Endothelial cell of umbilical vein (primary cell): ENCODE results near the gene QSER1. TPM values are rescaled to one million over a fixed set of nuclear protein-coding genes. Genes with fewer than 3 reads are reported as not detected.

ENCODE experiments used
- BruUV-seq: library from RNA; stranded (reverse); fragments of 400-500 nt; replicated peaks from 2 replicates; lab custom pipeline; 2021; lab: Mats Ljungman, UMichigan
- CTCF ChIA-PET: fragments of 300-600, 350-600 bp; sonication (Branson Sonifier 250); formaldehyde crosslinking; loops from one replicate; lab custom pipeline; 2021; ENCODE audit warnings: antibody characterized with exemption, inconsistent platforms; lab: Charles Lee
- POLR2A ChIA-PET: fragments of 300-600, 350-600 bp; sonication (Branson Sonifier 250); formaldehyde crosslinking; loops from one replicate; lab custom pipeline; 2021; ENCODE audit warnings: antibody characterized with exemption, inconsistent platforms; lab: Charles Lee
- DNase-seq: peaks from one replicate; pipeline ENCODE4 v3.0.0-alpha.2; 2011; ENCODE audit warnings: low read depth, low spot score
- FAIRE-seq: peaks from 2 replicates; lab custom pipeline; 2011; peaks lifted over from hg19 to GRCh38; lab: Jason Lieb, UNC
- H2AFZ ChIP-seq: 2 replicates; pipeline ENCODE4 v1.6.0; 2012; ENCODE audit warnings: low read depth, low read length, control low read depth, inconsistent platforms
- H3K27ac ChIP-seq: 2 replicates; pipeline ENCODE4 v1.5.1; 2011; ENCODE audit warnings: low read depth, mild to moderate bottlenecking, control low read depth, low read length, moderate library complexity; ENCODE audit not compliant: insufficient read depth
- H3K27me3 ChIP-seq, 2 experiments: 2 replicates each; pipeline versions ENCODE4 v1.6.0 to v1.6.1; 2011; ENCODE audit warnings: low read length in 2 of 2, mixed read lengths in 1 of 2; ENCODE audit not compliant: control insufficient read depth in 2 of 2, insufficient read depth in 2 of 2
- H3K36me3 ChIP-seq, 2 experiments: 2 replicates in 1 of 2; 3 replicates in 1 of 2; pipeline ENCODE4 v1.5.1; 2011; ENCODE audit warnings: low read length in 2 of 2, mild to moderate bottlenecking in 1 of 2, moderate library complexity in 1 of 2; ENCODE audit not compliant: control insufficient read depth in 2 of 2, insufficient read depth in 2 of 2; ENCODE audit errors: extremely low read depth in 1 of 2
- H3K4me1 ChIP-seq: 3 replicates; pipeline ENCODE4 v1.5.1; 2011; ENCODE audit warnings: mild to moderate bottlenecking, low read length; ENCODE audit not compliant: control insufficient read depth, insufficient read depth; ENCODE audit errors: extremely low read depth
- H3K4me2 ChIP-seq: 2 replicates; pipeline ENCODE4 v1.6.1; 2011; ENCODE audit warnings: low read length, control low read depth, mixed read lengths; ENCODE audit not compliant: insufficient read depth
- H3K4me3 ChIP-seq, 3 experiments: fragments of 200-600 bp in 1 of 3; sonication (generic), shearing (Covaris generic) in 1 of 3; replicated peaks in 1 of 3; 2 replicates each; pipeline ENCODE4 v1.5.1; 2011 to 2016; ENCODE audit warnings: control low read depth in 3 of 3, low read length in 3 of 3, mild to moderate bottlenecking in 2 of 3, inconsistent platforms in 1 of 3, low read depth in 1 of 3, moderate library complexity in 1 of 3; ENCODE audit not compliant: insufficient read depth in 1 of 3
- H3K79me2 ChIP-seq: 2 replicates; pipeline ENCODE4 v1.6.0; 2012; ENCODE audit warnings: low read length, inconsistent platforms; ENCODE audit not compliant: control insufficient read depth, insufficient read depth
- H3K9ac ChIP-seq: replicated peaks from 2 replicates; pipeline ENCODE3; 2011; ENCODE audit warnings: low read length, control low read depth; ENCODE audit not compliant: insufficient read depth; ENCODE audit errors: extremely low read depth
- H3K9me1 ChIP-seq: replicated peaks from 3 replicates; pipeline ENCODE4 v1.6.0; 2011; ENCODE audit warnings: mild to moderate bottlenecking, low read length; ENCODE audit not compliant: control insufficient read depth, insufficient read depth; ENCODE audit errors: extremely low read depth
- H3K9me3 ChIP-seq: replicated peaks from 2 replicates; pipeline ENCODE4 v1.5.1; 2012; ENCODE audit warnings: low read length, inconsistent platforms; ENCODE audit not compliant: control insufficient read depth, insufficient read depth
- H4K20me1 ChIP-seq: replicated peaks from 2 replicates; pipeline ENCODE3; 2011; ENCODE audit warnings: mild to moderate bottlenecking, low read length; ENCODE audit not compliant: control insufficient read depth, insufficient read depth; ENCODE audit errors: extremely low read depth
- CTCF ChIP-seq, 2 donors: IDR thresholded peaks; 1 replicate in 1 of 2; 2 replicates in 1 of 2; pipeline ENCODE4 v1.5.1; 2011; ENCODE audit warnings: low read length in 2 of 2, mild to moderate bottlenecking in 2 of 2, moderate library complexity in 2 of 2, control low read depth in 1 of 2, inconsistent platforms in 1 of 2, low read depth in 1 of 2; ENCODE audit not compliant: insufficient read depth in 1 of 2; ENCODE audit errors: extremely low read depth in 1 of 2
- EZH2 ChIP-seq: IDR thresholded peaks from 2 replicates; pipeline ENCODE4 v1.6.1; 2012; ENCODE audit warnings: borderline replicate concordance, low read depth, mild to moderate bottlenecking, moderate library complexity, low read length, inconsistent platforms; ENCODE audit not compliant: severe bottlenecking
- GATA2 ChIP-seq: IDR thresholded peaks from 2 replicates; pipeline ENCODE4 v1.7.0; 2011; ENCODE audit warnings: low read depth, mild to moderate bottlenecking, moderate library complexity, mixed read lengths, low read length; ENCODE audit not compliant: insufficient read length, insufficient read depth
- JUN ChIP-seq: IDR thresholded peaks from 2 replicates; pipeline ENCODE4 v1.6.1; 2011; ENCODE audit warnings: borderline replicate concordance, low read depth; ENCODE audit not compliant: insufficient read length, insufficient read depth
- MAX ChIP-seq: IDR thresholded peaks from 2 replicates; pipeline ENCODE4 v1.6.1; 2011; ENCODE audit not compliant: insufficient read depth, insufficient read length
- MYC ChIP-seq: IDR thresholded peaks from one replicate; pipeline ENCODE4 v1.6.1; 2011; ENCODE audit warnings: mild to moderate bottlenecking, low read depth, low read length
- POLR2A ChIP-seq: IDR thresholded peaks from 2 replicates; pipeline ENCODE4 v1.6.1; 2012; ENCODE audit warnings: low read depth, mild to moderate bottlenecking, control low read depth, low read length
- POLR2AphosphoS5 ChIP-seq: IDR thresholded peaks from 2 replicates; pipeline ENCODE4 v1.6.1; 2012; ENCODE audit warnings: low read depth, mild to moderate bottlenecking, control low read depth, low read length, moderate library complexity; ENCODE audit not compliant: insufficient read depth
- dilution Hi-C: fragments of 300-500 bp; cut with MboI; formaldehyde crosslinking; loops from one replicate; pipeline ENCODE4 v1.15.0; 2019; ENCODE audit warnings: low sequenced_read_pairs; ENCODE audit not compliant: extremely low pct_ligation_motif_present
- intact Hi-C: fragments of 100-400 bp; cut with micrococcal nuclease; formaldehyde crosslinking; loops from one replicate; pipeline ENCODE4 v1.10.0; 2022
- polyA plus RNA-seq, 4 experiments: library from polyadenylated mRNA; depleted of rRNA in 3 of 4; stranded (reverse) in 3 of 4; unstranded in 1 of 4; fragments of >200 nt; gene quantifications; 2 replicates each; pipeline versions ENCODE4 v1.2.1 to v1.2.3, GENCODE V29; 2011 to 2012; ENCODE audit warnings: missing spikeins in 1 of 4
- total RNA-seq: library from RNA; stranded (reverse); gene quantifications from 2 replicates; pipeline ENCODE4 v1.2.3, GENCODE V29; 2021

Gene QSER1
- total and polyA plus RNA-seq, 2 donors (not counting 3 experiments of a cell fraction or from before 2014, with no cell fraction given) = 5.5 to 36.6 TPM

DNA sequence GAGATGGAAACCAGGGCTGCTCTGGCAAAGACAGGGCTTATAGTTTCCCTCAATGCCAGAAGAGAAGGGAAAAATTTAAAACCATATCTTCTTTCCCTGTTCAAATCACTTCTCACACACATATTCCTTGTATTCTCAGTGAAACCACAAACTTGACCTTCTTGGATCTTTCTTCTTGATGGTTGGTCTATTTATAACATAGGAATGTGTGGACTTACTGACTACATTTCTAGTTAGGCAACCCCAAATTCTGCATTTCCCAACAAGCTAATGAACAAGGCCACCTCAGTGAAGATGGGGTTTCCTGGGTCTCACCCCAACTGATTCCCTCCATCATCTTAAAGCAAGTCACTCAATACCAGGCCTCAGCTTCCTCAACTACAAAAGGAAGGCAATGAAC, 3.8 kb upstream of the QSER1 start:
- H2AFZ ChIP-seq = no peak overlapping the region
- DNase-seq (no peak), FAIRE-seq (no peak)

More for the DNA sequence above, 3.8 kb upstream of the QSER1 start:
- Histone ChIP-seq H3K9ac (no peak overlapping the region), H3K36me3 (no peaks in the 10 kb centered on the region), H3K9me3 (no peaks in the 10 kb centered on the region), H3K27me3 (no peaks in the 10 kb centered on the region), H3K27ac (no peak overlapping the region), H3K4me1 (peaks cover 5% of the 10 kb centered on the region), H4K20me1 (no peaks in the 10 kb centered on the region), H3K79me2 (peaks cover 6% of the 10 kb centered on the region), H3K4me3 (no peak overlapping the region), H3K9me1 (no peaks in the 10 kb centered on the region), H3K4me2 (no peak overlapping the region)
- ChIA-PET CTCF (interaction anchor here (1.0 kb wide), 1 partner anchor 10 kb away, joined by 3 read pairs; no protein-coding TSS in a partner anchor), POLR2A (no interaction called here)
- BruUV-seq = no TSS peak
- dilution Hi-C loops = no loop called here
- intact Hi-C loops = no loop called here
- no peak for TF ChIP-seq EZH2
- no peak for TF ChIP-seq GATA2
- no peak for TF ChIP-seq CTCF (IDR thresholded peaks at IDR 0.05; ENCODE audit: extremely low read depth in 1 of 2, insufficient read depth in 1 of 2, low read depth in 1 of 2, low read length in 2 of 2)
- TF ChIP-seq MAX = no peak
- TF ChIP-seq MYC = no peak
- TF ChIP-seq JUN = no peak
- TF ChIP-seq POLR2A = no peak
- TF ChIP-seq POLR2AphosphoS5 = no peak
